Activated CD4-positive, alpha-beta T cell treated with anti-CD3 and anti-CD28 coated beads, Interleukin-2, Interleukin-4, amounts not matched to agents 100 ng/mL and 50 ng/mL, durations not matched to agents 16 hours and 8 hours (primary cell): Measurements from ENCODE around the gene ITIH6.
"Not testable (repeated sequence)": the region's sequence is repeated elsewhere in the genome, so short reads cannot be mapped to it uniquely, and the experiment has no call there.

Source experiments
- DNase-seq: peaks from one replicate; pipeline ENCODE4 v3.0.0-alpha.2; 2020; ENCODE audit warnings: low spot score

Gene ITIH6

DNA sequence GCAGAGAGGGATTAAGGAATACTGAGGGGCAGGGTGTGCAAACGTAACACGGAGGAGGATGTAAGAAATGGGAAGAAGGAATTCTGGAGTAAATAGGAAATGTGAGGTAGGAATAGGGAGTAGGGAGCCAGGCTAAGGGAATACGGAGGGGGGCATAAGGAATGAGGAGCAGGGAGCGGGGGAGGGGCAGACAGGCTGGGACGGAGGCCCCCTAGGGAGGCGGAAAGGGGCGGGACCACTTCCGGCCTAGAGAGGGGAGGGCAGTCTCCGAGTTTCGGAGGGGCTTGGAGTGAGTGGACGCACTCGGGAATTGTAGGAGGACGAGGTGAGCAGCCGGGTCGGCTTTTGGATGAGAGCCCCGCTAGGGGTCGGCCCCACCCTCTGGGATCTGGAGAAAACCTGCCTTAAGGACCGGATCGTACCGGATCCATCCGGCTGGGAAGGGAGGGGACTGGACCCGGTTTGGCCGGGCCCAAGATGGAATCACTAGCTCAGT is 10.1 kb upstream of the ITIH6 start:
- DNase-seq = no peak

DNA sequence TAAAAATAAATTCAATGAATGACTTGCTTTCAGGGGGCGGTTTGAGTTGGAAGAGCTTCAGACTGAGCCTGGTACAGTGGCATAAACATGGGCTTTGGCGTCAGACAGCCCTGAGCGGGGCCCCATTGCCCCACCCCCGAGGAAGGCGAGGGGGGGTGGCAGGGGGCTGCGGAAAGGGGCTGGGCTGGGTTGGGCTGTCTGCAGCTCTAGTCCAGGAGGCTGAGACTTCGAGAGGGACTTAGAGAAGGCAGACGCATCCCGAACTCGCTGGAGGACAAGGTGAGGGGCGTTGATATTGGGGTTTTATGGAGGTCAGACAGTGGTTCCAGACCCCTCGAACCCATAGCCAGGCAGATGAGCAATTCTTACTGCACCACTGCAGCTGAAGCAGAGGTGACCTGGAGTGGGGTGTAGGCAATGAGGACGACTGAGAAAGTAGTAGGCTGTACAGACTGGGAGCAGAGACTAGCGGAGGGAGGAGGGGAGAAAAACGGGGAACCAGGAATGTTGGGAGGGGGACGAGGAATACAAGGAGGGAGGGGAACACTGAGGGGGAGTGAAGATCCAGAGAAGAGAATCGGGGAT is 9.6 kb upstream of the ITIH6 start, which contains the start of gene MAGED2:
Gene MAGED2 (plus strand): TSS at position 222 of the 585 bp plus-strand sequence. CDS start 1,587 bp downstream, outside the sequence.
- no peak for DNase-seq

DNA sequence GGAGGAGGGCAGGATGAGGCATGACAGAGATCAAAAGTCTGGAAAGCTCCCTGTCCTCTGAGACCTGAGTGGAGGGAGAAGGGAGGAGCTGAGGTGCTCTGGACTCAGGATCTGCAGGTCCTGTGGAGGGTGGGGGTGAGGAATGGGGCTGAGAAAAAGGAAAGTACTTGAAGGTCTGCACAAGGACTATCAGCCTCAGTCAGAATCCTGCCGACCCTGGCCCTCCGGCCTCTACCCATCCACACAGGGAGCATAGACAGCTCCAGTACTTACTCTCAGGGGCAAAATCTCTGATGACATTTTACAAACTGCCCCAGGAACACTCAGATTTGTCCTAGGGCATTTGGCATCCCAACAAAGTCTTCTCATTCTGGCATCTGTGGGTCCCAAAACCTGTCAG is 991 bp upstream of the ITIH6 start:
- DNase-seq = no peak

DNA sequence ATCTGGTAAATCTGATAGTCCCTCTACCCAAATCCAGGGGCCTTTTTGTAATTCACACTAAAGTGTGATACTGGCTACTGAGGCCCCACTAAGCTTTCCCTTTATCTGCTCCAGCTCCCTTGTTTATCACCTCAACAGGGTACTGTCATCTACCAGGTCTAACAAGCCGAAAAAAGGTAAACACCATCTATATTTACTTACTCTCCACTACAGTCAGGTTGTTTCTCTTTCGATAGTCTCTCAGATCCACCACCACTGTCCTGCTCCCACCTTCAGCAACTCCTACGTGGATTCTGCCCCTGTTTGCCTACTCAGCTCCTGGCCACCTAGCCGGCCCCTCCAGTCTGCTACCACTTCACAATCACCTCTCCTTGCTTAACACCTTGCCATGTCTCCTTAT is 3.3 kb downstream of the ITIH6 start:
- DNase-seq = no peak

DNA sequence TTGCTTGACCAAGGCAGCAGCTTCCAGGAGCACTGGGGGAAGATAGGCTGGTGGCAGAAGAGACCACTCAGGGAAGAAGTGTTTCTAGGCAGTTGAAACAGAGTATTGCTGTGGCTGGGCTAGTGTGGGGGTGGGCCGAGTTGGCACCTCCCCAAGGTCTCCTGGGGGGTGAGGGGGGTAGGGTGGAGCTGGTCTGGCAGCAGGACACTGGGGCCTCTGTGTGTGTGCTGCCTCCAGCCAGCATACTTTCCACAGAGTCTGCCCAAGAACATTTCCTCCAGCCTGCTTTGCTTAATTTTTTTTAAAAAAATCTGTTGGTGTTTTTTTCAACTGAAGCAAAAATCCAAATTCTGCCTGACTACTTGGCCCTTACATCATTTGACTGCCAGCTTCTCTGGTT is 4.0 kb downstream of the ITIH6 start:
- DNase-seq = no peak

DNA sequence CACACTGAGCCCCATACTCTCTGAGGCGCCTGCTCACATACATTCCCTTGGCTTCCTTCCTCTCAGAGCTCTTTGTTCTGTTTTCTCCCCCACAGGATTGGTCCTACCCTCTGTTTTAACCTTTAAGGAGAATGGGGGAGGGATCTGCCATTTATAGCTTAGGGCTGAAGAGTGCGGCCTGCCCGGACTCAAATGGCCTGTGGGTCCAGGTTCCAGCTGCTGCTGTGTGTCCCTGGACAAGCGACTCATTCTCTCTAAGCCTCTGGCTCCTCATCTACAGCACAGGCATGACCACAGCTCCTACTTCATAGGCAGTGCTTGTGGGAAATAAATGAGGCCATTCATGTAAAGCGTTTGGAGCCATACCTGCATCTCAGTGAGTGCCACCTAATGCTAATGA is 8.7 kb downstream of the ITIH6 start:
- DNase-seq = not testable (repeated sequence)

DNA sequence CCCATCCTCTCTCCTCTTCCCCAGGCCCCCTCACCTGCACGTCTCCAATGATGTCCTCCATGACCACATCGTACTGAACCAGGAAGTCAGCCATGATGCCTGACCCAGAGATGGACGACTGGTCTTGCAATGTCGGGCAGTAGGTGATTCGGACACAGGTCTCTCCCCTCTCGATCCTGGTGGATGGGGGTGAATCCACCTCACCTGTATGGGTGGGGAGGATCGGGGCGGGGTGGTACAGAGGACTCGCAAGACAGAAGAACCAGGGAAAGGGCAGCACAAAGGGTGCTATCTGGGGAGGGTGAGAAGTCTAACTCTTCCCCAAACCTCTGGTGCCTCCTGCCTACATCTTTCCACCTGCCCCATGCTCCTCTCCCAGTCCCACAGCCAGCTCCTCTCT is 9.6 kb downstream of the ITIH6 start:
- DNase-seq = no peak

DNA sequence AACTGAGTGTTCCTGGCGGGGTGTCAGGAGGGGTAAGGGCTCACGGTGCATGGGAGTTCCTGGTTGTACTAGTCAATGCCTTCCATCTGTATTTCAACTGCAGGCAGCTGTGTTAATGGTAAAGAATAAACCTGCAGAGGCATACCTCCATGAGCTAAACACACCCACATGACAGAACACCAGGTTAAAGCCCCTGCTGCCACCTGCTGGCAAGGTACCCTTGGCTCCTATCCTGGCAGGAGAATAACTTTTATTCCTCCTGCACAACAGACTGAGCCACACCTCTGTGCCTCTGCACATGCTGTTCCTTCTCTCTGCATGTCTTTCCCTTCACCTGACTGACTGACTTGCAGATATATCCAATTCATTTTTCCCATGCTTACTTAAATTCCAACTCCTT is 11.1 kb downstream of the ITIH6 start:
- DNase-seq = no peak

DNA sequence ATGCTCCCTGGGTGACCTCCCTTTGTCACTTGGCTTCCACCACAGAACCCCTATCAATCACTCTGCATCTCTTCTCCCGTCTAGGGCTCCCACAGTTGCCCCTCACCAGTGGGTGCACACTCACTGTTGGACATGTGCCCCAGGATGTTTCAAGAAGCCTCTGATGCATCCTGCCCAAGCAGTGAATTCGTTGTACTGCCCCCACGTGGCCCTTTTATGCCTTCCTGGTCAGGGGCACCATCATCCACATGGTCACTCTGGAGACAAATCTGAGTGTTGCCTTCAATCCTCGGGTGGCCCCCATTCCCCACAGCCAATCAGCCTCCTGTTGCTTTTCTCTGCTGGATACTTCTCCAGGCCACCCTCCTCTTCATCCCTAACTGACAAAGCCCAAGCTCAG is 12.2 kb downstream of the ITIH6 start:
- DNase-seq = no peak

DNA sequence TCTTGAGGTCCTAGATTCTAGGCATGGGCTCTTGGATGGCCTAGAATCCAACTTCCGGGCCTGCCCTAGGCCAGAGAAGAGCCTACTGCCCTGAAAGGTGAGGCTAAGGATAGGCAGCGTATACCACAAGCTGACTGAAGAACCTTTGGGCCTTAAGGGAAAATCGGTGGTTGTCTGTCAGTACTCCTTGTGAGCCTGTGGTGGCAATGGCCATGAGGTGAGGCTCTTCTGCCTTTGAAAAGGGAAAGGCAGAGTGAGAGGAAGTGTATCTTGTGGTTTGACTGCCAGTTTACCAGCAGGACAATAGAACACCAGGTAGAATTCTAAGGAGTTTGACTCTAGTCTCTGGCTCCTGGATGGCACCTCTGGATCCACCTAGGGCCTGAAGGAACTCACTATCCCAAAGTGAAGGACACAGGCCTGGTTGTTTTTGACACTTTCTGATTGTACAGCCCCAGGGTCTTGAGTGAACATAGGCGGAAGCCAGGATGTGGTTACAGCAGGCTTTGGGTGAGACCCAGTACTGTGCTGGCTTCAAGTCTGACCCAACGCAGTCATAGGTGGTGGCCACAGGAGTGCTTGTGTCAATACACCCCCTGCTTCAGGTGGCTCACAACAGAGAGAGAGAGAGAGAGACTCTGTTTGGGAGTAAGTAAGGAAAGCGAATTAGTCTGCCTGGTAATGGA is 20.9 kb downstream of the ITIH6 start:
- no peak for DNase-seq

DNA sequence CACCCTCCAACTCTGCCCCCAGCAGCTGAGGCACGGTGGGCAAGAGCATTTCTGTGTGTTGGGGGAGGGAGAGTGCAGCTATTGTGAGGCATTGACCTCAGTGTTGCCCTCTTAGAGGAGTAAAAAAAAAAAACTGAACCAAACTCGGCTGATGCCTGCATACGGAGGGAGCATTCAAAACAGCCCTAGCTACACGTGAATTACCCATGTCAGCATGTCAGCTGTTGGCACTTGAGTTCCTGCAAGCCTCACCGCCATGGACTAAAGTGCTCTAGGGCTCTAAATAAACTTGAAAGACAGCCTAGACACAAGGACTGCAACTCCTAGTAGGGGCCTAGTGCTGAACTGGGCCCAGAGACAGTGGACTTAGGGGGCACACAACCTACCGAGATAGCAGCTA is 22.0 kb downstream of the ITIH6 start:
- no peak for DNase-seq

DNA sequence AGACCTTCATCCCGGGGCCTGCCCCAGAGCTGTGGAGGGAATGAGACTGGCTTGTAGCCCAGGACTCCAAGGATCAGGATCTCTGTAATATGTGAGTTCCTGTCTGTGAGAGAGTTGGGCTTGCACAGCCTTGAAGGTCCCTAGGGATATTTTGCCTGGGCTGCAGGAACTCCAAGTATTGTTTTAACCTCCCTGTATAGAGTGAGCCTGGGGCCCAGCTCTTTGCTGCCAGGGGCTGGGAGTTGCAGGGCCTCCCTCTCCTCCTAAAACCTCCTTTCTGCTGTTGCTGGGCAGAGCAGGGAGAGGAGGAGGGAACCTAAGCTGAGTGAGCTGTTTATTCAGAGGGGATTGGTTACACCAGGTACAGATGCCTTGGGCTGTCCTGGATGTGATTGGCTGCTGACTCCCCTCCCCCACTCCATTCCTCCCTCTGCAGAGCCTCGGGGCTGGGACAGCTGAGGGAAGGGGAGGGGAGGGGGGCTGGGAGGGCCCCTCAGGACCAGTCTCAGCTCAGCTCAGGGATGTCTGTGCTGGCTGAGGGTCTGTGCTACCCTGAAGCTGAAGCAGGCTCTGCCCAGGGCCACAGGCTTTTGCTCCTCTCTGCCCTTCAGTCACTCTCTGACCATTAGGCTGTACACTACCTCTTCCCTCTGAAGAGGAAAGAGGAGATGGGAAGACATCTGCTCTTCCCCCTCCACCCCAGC is 23.5 kb downstream of the ITIH6 start:
- not testable (repeated sequence) for DNase-seq

DNA sequence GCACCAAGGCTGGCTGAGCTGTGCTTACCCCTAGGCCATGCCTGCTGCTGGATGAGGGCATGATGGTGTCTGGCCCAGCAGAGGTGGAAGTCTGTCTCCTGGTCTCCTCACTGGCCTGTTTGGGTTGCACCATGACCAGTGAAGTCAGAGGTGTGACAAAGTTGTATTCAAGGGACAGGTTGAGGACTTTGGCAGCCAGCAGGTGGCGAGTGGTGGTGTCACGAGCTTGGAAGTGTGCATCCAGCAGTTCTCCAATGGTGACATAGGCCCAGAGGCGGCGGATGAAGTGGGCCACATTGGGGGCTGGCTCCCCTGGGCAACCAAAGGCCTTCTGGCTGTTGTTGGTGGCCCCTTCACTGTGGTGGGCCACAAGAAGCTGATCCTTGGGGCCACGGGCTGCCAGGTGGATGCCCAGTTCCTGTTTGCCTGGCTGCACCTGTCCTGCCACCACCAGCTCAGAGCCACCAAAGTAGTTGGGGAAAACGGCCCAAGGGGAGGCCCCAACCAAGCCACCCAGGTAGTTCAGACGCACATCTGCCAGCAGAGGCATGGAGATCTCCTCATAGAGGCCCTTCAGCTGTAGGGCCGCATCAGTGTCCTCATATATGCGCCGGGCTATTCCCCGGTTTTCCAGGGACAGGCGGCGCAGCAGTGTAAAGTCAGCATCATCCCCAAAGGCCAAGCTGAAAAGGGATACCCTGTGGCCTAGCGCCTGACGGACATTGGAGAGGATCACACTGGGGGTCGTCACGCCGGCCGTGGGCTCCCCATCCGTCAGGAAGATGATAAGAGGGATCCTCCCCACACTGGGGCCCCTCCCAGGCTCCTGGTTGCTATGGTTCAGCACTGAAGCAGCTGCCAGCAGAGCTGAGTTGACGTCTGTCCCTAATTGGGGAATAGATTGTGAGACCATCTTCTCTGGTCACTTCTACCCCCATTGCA is 39.7 kb downstream of the ITIH6 start:
- no peak for DNase-seq

DNA sequence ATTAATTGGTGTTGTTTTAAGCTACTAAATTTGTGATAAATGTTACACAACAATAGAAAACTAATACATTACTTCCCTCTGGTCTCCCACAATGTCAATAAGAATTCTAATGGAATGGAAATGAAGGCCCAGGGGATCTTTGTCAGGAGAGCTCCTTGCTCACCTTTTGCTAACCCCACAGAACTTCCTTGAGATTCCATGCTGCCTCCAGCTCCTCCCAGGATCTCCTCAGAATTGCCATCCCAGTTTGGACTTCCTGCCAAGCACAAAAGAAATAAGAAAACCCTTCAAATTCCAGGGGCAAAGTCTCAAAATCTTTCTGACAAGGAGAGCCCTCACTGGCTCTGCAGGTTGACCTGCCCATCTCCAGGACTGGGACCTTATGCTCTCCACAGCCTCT is 43.2 kb downstream of the ITIH6 start:
- no peak for DNase-seq

DNA sequence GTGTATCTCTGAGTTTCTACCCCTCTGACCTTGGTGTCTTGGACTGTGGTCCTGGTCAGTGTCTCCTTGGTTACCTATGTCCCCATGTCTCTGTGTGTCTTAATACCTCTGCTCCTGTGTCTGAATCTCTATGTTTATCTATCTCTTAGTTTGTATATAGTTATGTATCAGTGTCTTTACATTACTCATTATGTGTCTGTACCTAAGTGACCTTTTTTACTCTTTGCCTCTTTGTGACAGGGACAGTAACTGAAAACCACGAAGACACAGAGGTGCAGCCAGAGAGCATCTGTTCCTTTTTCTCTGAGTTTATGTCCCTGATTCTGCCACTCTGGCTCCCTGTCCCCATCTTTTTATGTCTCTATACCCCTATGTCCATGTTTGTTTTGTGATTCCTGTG is 49.4 kb downstream of the ITIH6 start:
- no peak for DNase-seq

DNA sequence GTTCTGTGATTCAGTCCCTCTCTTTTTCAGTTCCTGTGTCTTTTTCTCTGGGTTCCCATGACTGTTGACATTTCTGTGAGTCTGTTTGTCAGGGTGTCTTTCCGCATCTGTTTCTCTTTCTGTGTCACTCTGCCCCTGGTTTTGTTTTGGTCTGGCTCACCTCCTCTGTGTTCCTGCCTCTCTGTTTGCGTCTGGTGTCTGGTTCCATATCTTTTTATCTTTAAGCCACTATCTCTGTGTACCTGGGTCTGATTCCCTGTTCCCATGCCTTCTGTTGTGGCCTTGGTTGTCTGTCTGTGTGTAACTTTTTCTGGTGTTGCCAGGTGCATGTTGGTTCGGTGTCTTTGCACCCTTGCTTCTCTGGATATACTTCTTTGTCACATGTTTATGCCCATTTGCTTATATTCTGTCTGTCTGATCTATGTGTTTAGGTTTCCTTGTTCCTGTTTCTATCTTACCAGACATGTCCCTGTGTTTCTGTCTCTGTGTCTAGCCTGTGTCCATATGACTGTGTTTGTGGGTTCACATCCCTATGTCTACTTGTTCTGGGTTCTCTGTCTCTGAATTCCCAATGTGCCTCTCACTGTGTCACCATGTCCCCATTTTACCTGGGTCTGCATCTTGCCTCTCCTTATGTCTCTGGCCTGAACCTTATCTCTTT is 50.2 kb downstream of the ITIH6 start:
- no peak for DNase-seq

DNA sequence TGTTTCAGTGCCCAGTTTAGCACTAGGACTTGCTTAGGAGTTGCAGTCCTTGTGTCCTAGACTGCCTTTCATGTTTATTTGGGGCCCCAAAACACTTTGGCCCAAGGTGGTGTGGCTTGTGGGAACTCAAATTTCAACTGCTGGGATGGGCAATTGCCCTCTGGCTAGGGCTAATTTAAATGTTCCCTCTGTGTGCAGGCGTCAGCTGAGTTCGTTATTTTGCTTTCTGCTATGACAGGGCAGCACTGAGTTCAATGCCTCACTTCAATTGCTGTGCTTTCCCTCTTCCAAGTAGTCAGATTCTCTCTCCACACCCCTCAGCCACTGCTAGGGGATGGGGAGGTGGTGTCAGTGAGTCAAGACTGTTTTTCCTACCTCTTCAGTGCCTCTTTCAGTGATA is 51.1 kb downstream of the ITIH6 start:
- DNase-seq = no peak

DNA sequence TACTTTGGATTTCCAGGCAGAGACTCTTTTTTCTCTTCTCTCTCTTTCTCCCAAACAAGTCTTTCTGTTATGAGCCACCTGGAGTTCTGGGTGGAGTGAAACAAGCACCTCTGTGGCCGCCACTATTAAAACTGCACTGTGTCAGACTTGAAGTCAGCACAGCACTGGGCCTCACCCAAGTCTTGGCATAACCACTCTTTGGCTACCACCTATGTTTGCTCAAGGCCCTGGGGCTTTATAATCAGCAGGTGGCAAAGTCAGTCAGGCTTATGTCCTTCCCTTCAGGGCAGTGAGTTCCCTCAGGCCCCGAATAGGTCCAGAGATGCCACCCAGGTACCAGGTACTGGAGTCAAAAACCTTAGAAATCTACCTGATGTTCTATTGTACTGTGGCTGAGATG is 52.4 kb downstream of the ITIH6 start:
- DNase-seq = no peak

DNA sequence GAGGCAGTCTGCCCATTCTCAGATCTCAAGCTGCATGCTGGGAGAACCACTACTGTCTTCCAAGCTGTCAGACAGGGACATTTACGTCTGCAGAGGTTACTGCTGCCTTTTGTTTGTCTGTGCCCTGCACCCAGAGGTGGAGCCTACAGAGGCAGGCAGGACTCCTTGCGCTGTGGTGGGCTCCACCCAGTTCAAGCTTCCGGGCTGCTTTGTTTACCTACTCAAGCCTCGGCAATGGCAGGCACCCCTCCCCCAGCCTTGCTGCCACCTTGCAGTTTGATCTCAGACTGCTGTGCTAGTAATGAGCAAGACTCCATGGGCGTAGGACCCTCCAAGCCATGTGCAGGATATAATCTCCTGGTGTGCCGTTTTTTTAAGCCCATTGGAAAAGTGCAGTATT is 59.5 kb downstream of the ITIH6 start:
- DNase-seq = not testable (repeated sequence)

DNA sequence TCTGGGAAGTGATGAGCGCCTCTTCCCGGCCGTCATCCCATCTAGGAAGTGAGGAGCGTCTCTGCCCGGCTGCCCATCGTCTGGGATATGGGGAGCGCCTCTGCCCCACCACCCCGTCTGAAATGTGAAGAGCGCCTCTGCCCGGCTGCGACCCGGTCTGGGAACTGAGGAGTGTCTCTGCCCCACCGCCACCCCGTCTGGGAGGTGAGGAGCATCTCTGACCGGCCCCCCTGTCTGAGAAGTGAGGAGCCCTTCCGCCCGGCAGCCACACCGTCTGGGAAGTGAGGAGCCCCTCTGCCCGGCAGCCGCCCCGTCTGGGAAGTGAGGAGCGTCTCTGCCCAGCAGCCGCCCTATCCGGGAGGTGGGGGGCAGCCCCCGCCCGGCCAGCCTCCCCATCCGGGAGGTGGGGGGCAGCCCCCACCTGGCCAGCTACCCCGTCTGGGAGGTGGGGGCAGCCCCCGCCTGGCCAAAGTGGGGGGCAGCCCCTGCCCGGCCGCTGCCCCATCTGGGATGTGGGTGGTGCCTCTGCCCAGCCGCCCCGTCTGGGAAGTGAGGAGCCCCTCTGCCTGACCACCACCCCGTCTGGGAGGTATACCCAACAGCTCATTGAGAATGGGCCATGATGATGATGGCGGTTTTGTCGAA is 61.6 kb downstream of the ITIH6 start:
- DNase-seq = not testable (repeated sequence)

DNA sequence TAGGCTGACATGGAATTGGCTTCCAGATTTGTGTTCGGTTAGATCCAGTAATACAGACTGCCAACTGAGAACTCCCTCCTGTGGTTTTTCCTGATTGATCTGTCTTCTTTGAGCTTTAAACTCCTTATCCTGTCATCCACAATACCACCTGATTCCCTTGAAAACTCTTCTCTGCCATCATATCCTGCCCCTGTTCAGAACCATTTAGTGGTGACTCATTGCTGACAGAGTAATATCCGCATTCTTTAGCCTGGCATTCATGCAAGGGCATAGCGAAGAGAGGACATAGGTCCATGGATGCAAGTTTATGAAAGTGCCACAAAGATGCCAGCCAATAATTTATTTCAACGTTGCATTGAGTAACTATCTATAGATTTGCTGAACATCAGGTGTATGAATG is 76.6 kb downstream of the ITIH6 start:
- DNase-seq = no peak
